ENCODE measurements around the gene ADGRA3. TPM values are rescaled to one million over a fixed set of nuclear protein-coding genes. Genes with fewer than 3 reads are reported as not detected.
"Not testable (repeated sequence)": the region's sequence is repeated elsewhere in the genome, so short reads cannot be mapped to it uniquely, and the experiment has no call there.

ADGRA3 gene
- total RNA-seq, 2 experiments from 2014 or later: not detected

GRCh38 chr4:22384154-22384553, 131.7 kb downstream of the ADGRA3 start:
- intact Hi-C loops (cut with micrococcal nuclease; ENCODE audit: unreplicated experiment): no loop called here
- POLR2A ChIA-PET: no interaction called here
- Histone ChIP-seq H3K9me2 (ENCODE audit: insufficient read depth, low read length) (no peaks in the 10 kb centered on the region), H3K4me3 (ENCODE audit: low read depth, low read length, poor library complexity, severe bottlenecking) (no peak overlapping the region), H3K79me2 (ENCODE audit: insufficient read depth, low read depth, low read length) (no peaks in the 10 kb centered on the region), H2AFZ (ENCODE audit: low read length) (no peak overlapping the region), H3K4me1 (ENCODE audit: insufficient read depth, low read length, poor library complexity, severe bottlenecking) (no peaks in the 10 kb centered on the region), H3K27ac (ENCODE audit: low read depth, low read length, poor library complexity, severe bottlenecking) (no peak overlapping the region), H3K36me3 (ENCODE audit: insufficient read depth, low read length) (no peaks in the 10 kb centered on the region), H3K4me2 (ENCODE audit: low read length) (no peak overlapping the region), H3K9me3 (ENCODE audit: low read length) (no peaks in the 10 kb centered on the region), H4K20me1 (ENCODE audit: insufficient read depth, low read length) (no peaks in the 10 kb centered on the region)
- TF ChIP-seq, protein P1, sequence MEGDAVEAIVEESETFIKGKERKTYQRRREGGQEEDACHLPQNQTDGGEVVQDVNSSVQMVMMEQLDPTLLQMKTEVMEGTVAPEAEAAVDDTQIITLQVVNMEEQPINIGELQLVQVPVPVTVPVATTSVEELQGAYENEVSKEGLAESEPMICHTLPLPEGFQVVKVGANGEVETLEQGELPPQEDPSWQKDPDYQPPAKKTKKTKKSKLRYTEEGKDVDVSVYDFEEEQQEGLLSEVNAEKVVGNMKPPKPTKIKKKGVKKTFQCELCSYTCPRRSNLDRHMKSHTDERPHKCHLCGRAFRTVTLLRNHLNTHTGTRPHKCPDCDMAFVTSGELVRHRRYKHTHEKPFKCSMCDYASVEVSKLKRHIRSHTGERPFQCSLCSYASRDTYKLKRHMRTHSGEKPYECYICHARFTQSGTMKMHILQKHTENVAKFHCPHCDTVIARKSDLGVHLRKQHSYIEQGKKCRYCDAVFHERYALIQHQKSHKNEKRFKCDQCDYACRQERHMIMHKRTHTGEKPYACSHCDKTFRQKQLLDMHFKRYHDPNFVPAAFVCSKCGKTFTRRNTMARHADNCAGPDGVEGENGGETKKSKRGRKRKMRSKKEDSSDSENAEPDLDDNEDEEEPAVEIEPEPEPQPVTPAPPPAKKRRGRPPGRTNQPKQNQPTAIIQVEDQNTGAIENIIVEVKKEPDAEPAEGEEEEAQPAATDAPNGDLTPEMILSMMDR (conservative IDR thresholded peaks at IDR 0.05; ENCODE audit: low read length): no peak
- TF ChIP-seq EZH2phosphoT487 (IDR thresholded peaks at IDR 0.05; ENCODE audit: borderline replicate concordance, low read depth, low read length): no peak
- no peak for DNase-seq (ENCODE audit: low spot score)
- BruUV-seq (replicated peaks): no TSS peak
- CTCF ChIA-PET (ENCODE audit: unreplicated experiment): no interaction called here

- H3K4me2 ChIP-seq (ENCODE audit: low read length); H3K4me3 ChIP-seq (ENCODE audit: low read depth, low read length, poor library complexity, severe bottlenecking); H3K79me2 ChIP-seq (ENCODE audit: insufficient read depth, low read depth, low read length); H3K9me3 ChIP-seq (ENCODE audit: low read length); CTCF ChIA-PET (ENCODE audit: unreplicated experiment); intact Hi-C loops (cut with micrococcal nuclease; ENCODE audit: unreplicated experiment); H2AFZ ChIP-seq (ENCODE audit: low read length); H3K4me1 ChIP-seq (ENCODE audit: insufficient read depth, low read length, poor library complexity, severe bottlenecking); DNase-seq (ENCODE audit: low spot score); H3K36me3 ChIP-seq (ENCODE audit: insufficient read depth, low read length); H3K9me2 ChIP-seq (ENCODE audit: insufficient read depth, low read length); BruUV-seq (replicated peaks); H3K27ac ChIP-seq (ENCODE audit: low read depth, low read length, poor library complexity, severe bottlenecking); POLR2A ChIA-PET; H4K20me1 ChIP-seq (ENCODE audit: insufficient read depth, low read length): not testable (repeated sequence)
Observed at GRCh38 chr4:22382216-22382615, 133.7 kb downstream of the ADGRA3 start.

GRCh38 chr4:22372986-22373385, 142.9 kb downstream of the ADGRA3 start:
- no peak for DNase-seq (ENCODE audit: low spot score)
- Histone ChIP-seq H3K79me2 (ENCODE audit: insufficient read depth, low read depth, low read length) (no peaks in the 10 kb centered on the region), H3K9me3 (ENCODE audit: low read length) (no peaks in the 10 kb centered on the region), H3K9me2 (ENCODE audit: insufficient read depth, low read length) (no peaks in the 10 kb centered on the region), H3K4me1 (ENCODE audit: insufficient read depth, low read length, poor library complexity, severe bottlenecking) (no peaks in the 10 kb centered on the region), H4K20me1 (ENCODE audit: insufficient read depth, low read length) (no peaks in the 10 kb centered on the region), H3K36me3 (ENCODE audit: insufficient read depth, low read length) (no peaks in the 10 kb centered on the region), H3K4me3 (ENCODE audit: low read depth, low read length, poor library complexity, severe bottlenecking) (no peak overlapping the region), H3K4me2 (ENCODE audit: low read length) (no peak overlapping the region), H2AFZ (ENCODE audit: low read length) (no peak overlapping the region), H3K27ac (ENCODE audit: low read depth, low read length, poor library complexity, severe bottlenecking) (no peak overlapping the region)
- intact Hi-C loops (cut with micrococcal nuclease; ENCODE audit: unreplicated experiment): no loop called here
- POLR2A ChIA-PET: interaction anchor here (0.6 kb wide), 2 partner anchors 616 to 1423 kb away, joined by 3 to 4 read pairs; no protein-coding TSS in a partner anchor
- CTCF ChIA-PET (ENCODE audit: unreplicated experiment): no interaction called here
- TF ChIP-seq, protein P1 (conservative IDR thresholded peaks at IDR 0.05; ENCODE audit: low read length): no peak
- TF ChIP-seq EZH2phosphoT487 (IDR thresholded peaks at IDR 0.05; ENCODE audit: borderline replicate concordance, low read depth, low read length): no peak
- no TSS peak for BruUV-seq (replicated peaks)

All from OCI-LY7 (cell line).